ENCODE measurements around the gene SETSIP. TPM values are rescaled to one million over a fixed set of nuclear protein-coding genes. Genes with fewer than 3 reads are reported as not detected.
"Not testable (repeated sequence)": the region's sequence is repeated elsewhere in the genome, so short reads cannot be mapped to it uniquely, and the experiment has no call there.

The SETSIP gene
- polyA plus RNA-seq (2014; cell fraction: cytosol; rRNA removed): not detected in 2 replicates
- polyA plus RNA-seq (2014; cell fraction: nucleus; rRNA removed): not detected in 2 replicates

GRCh38 chr1:92075311-92075710 lies at the start of gene SETSIP:
Gene SETSIP, minus strand, starts transcription at chr1:92075411. Its CDS starts 0 bp downstream, at chr1:92075411.
- no peak for DNase-seq (ENCODE audit: low spot score)

GRCh38 chr1:92123868-92124267 lies 48.7 kb upstream of the SETSIP start:
- DNase-seq (ENCODE audit: low spot score): no peak

GRCh38 chr1:92118826-92119225 lies 43.6 kb upstream of the SETSIP start:
- no peak for DNase-seq (ENCODE audit: low spot score)

- DNase-seq (ENCODE audit: low spot score): no peak
Observed at GRCh38 chr1:92117526-92117925, 42.3 kb upstream of the SETSIP start.

- no peak for DNase-seq (ENCODE audit: low spot score)
Observed at GRCh38 chr1:92108631-92109030, 33.4 kb upstream of the SETSIP start.

- no peak for DNase-seq (ENCODE audit: low spot score)
Observed at GRCh38 chr1:92105546-92106081, 30.4 kb upstream of the SETSIP start.

GRCh38 chr1:92096317-92096716 lies 21.1 kb upstream of the SETSIP start:
- DNase-seq (ENCODE audit: low spot score): no peak

- DNase-seq (ENCODE audit: low spot score): no peak
Observed at GRCh38 chr1:92095874-92096273, 20.7 kb upstream of the SETSIP start.

- no peak for DNase-seq (ENCODE audit: low spot score)
Observed at GRCh38 chr1:92094595-92094994, 19.4 kb upstream of the SETSIP start.

- peak; percentile 27 for DNase-seq (ENCODE audit: low spot score)
Observed at GRCh38 chr1:92094090-92094489, 18.9 kb upstream of the SETSIP start.

- DNase-seq (ENCODE audit: low spot score): no peak
Observed at GRCh38 chr1:92091625-92092024, 16.4 kb upstream of the SETSIP start.

- DNase-seq (ENCODE audit: low spot score): no peak
Observed at GRCh38 chr1:92087542-92087941, 12.3 kb upstream of the SETSIP start.

- DNase-seq (ENCODE audit: low spot score): no peak
Observed at GRCh38 chr1:92085727-92086126, 10.5 kb upstream of the SETSIP start.

GRCh38 chr1:92084651-92085050 lies 9.4 kb upstream of the SETSIP start:
- DNase-seq (ENCODE audit: low spot score): no peak

GRCh38 chr1:92081031-92081430 lies 5.8 kb upstream of the SETSIP start:
- DNase-seq (ENCODE audit: low spot score): no peak

GRCh38 chr1:92080128-92080985 lies 5.1 kb upstream of the SETSIP start, which contains the start of gene BTBD8:
Gene BTBD8, plus strand, starts transcription at chr1:92080345. Its CDS starts 227 bp downstream, at chr1:92080572.
- peak; percentile 68 for DNase-seq (ENCODE audit: low spot score)

GRCh38 chr1:92079441-92079840 lies 4.2 kb upstream of the SETSIP start:
- no peak for DNase-seq (ENCODE audit: low spot score)

- not testable (repeated sequence) for DNase-seq (ENCODE audit: low spot score)
Observed at GRCh38 chr1:92078077-92078476, 2.9 kb upstream of the SETSIP start.

GRCh38 chr1:92076363-92076762 lies 1.2 kb upstream of the SETSIP start:
- no peak for DNase-seq (ENCODE audit: low spot score)

GRCh38 chr1:92074446-92074845 lies 765 bp downstream of the SETSIP start:
- DNase-seq (ENCODE audit: low spot score): not testable (repeated sequence)

GRCh38 chr1:92070892-92071291 lies 4.3 kb downstream of the SETSIP start:
- DNase-seq (ENCODE audit: low spot score): no peak

GRCh38 chr1:92066321-92066720 lies 8.9 kb downstream of the SETSIP start:
- DNase-seq (ENCODE audit: low spot score): no peak

- no peak for DNase-seq (ENCODE audit: low spot score)
Observed at GRCh38 chr1:92065042-92065441, 10.2 kb downstream of the SETSIP start.
